MM.1S (cell line): ENCODE data around the gene XK.

ENCODE experiments used
- CTCF ChIP-seq: fragments of 300-600 bp; sonication (generic); IDR thresholded peaks from 2 replicates; pipeline ENCODE4 v1.5.1; 2016; ENCODE audit warnings: antibody characterized with exemption, low read length, mixed read lengths
- EZH2phosphoT487 ChIP-seq: fragments of 300-600 bp; sonication (generic); IDR thresholded peaks from 2 replicates; pipeline ENCODE4 v1.6.1; 2018; ENCODE audit warnings: antibody characterized with exemption, low read length

GRCh38 chrX:37722595-37722994 lies 37.0 kb downstream of the XK start:
- TF ChIP-seq EZH2phosphoT487 = no peak
- TF ChIP-seq CTCF = no peak
